HCT116 (cell line): ENCODE data around the gene SUGCT. TPM values are rescaled to one million over a fixed set of nuclear protein-coding genes. Genes with fewer than 3 reads are reported as not detected.

Source experiments
- ATAC-seq: fragments of 200-7000 bp; cut with Tn5 transposase; 2 replicates; pipeline ENCODE4 v1.9.1; 2020; ENCODE audit warnings: mild to moderate bottlenecking, moderate library complexity
- BruUV-seq: library from RNA; stranded (reverse); fragments of 400-500 nt; replicated peaks from 2 replicates; lab custom pipeline; 2021; lab: Mats Ljungman, UMichigan
- CTCF ChIA-PET: fragments of 300-600 bp; sonication (Branson Sonifier 250); formaldehyde crosslinking; loops from one replicate; lab custom pipeline; 2021; ENCODE audit warnings: antibody characterized with exemption; lab: Charles Lee
- POLR2A ChIA-PET: fragments of 300-600, 350-600 bp; sonication (Branson Sonifier 250); formaldehyde crosslinking; loops from one replicate; lab custom pipeline; 2021; ENCODE audit warnings: antibody characterized with exemption; lab: Charles Lee
- RAD21 ChIA-PET, 2 experiments: fragments of 300-600 bp; sonication (Branson Sonifier 250); formaldehyde crosslinking; loops; one replicate each; lab custom pipeline; 2023; ENCODE audit warnings: low total read pairs in 2 of 2; ENCODE audit not compliant: uncharacterized antibody in 2 of 2, unreplicated experiment in 2 of 2, low non-redundant PET in 1 of 2; lab: Charles Lee
- DNase-seq: peaks from one replicate; pipeline ENCODE4 v3.0.0-alpha.2; 2010; ENCODE audit warnings: low read depth, low spot score
- H2AFZ ChIP-seq: fragments of 200-600 bp; shearing (Covaris generic), sonication (generic); 2 replicates; pipeline ENCODE4 v1.6.1; 2017; ENCODE audit warnings: low read depth, mixed run types, mixed read lengths, antibody characterized with exemption, low read length; ENCODE audit not compliant: poor library complexity, severe bottlenecking
- H3K27ac ChIP-seq: 2 replicates; pipeline ENCODE4 v1.5.1; 2012; ENCODE audit warnings: low read depth, low read length
- H3K27me3 ChIP-seq: fragments of 200-600 bp; sonication (generic); 2 replicates; pipeline ENCODE4 v1.6.1; 2016; ENCODE audit warnings: mixed run types, low read length, mixed read lengths; ENCODE audit not compliant: insufficient read depth
- H3K36me3 ChIP-seq, 2 experiments: fragments of 200-500 bp in 1 of 2; fragments of 200-600 bp in 1 of 2; sonication (Bioruptor generic) in 1 of 2; sonication (generic) in 1 of 2; 2 replicates each; pipeline versions ENCODE4 v1.5.1 to v1.6.1; 2014 to 2016; ENCODE audit warnings: low read length in 2 of 2, inconsistent platforms in 1 of 2, mixed read lengths in 1 of 2, mixed run types in 1 of 2; ENCODE audit not compliant: insufficient read depth in 2 of 2, control insufficient read depth in 1 of 2
- H3K4me1 ChIP-seq, 2 experiments: fragments of 200-600 bp in 1 of 2; sonication (generic) in 1 of 2; 2 replicates each; pipeline versions ENCODE4 v1.5.1 to v1.6.1; 2012 to 2017; ENCODE audit warnings: low read length in 2 of 2, inconsistent platforms in 1 of 2, mild to moderate bottlenecking in 1 of 2, mixed read lengths in 1 of 2, mixed run types in 1 of 2, moderate library complexity in 1 of 2; ENCODE audit not compliant: insufficient read depth in 2 of 2, control insufficient read depth in 1 of 2
- H3K4me2 ChIP-seq: fragments of 200-600 bp; sonication (generic); 2 replicates; pipeline ENCODE4 v1.6.1; 2017; ENCODE audit warnings: mixed run types, low read length, mixed read lengths
- H3K4me3 ChIP-seq, 2 experiments: fragments of 200-600 bp in 1 of 2; sonication (generic) in 1 of 2; replicated peaks in 1 of 2; 2 replicates each; pipeline ENCODE4 v1.5.1; 2011 to 2016; ENCODE audit warnings: low read length in 2 of 2, control low read depth in 1 of 2, low read depth in 1 of 2, mild to moderate bottlenecking in 1 of 2, mixed read lengths in 1 of 2, mixed run types in 1 of 2
- H3K79me2 ChIP-seq: fragments of 200-600 bp; sonication (generic); 2 replicates; pipeline ENCODE4 v1.6.1; 2017; ENCODE audit warnings: mild to moderate bottlenecking, mixed run types, low read length, moderate library complexity, mixed read lengths; ENCODE audit not compliant: insufficient read depth
- H3K9ac ChIP-seq: fragments of 200-600 bp; sonication (generic); 2 replicates; pipeline ENCODE4 v1.6.1; 2016; ENCODE audit warnings: low read length, mixed read lengths
- H3K9me2 ChIP-seq: fragments of 200-600 bp; sonication (generic), shearing (Covaris generic); 2 replicates; pipeline ENCODE4 v1.6.1; 2017; ENCODE audit warnings: mixed run types, mild to moderate bottlenecking, moderate library complexity; ENCODE audit not compliant: insufficient read depth
- H3K9me3 ChIP-seq, 2 experiments: fragments of 200-500 bp in 1 of 2; fragments of 200-600 bp in 1 of 2; sonication (Bioruptor generic) in 1 of 2; sonication (generic) in 1 of 2; 2 replicates each; pipeline ENCODE4 v1.6.1; 2014 to 2017; ENCODE audit warnings: low read length in 2 of 2, mixed read lengths in 2 of 2, inconsistent platforms in 1 of 2, low read depth in 1 of 2, mild to moderate bottlenecking in 1 of 2, mixed run types in 1 of 2, moderate library complexity in 1 of 2; ENCODE audit not compliant: control insufficient read depth in 1 of 2, insufficient read depth in 1 of 2
- H4K20me1 ChIP-seq: fragments of 200-600 bp; sonication (generic), shearing (Covaris generic); 2 replicates; pipeline ENCODE4 v1.6.1; 2017; ENCODE audit warnings: mixed run types, mild to moderate bottlenecking, moderate library complexity; ENCODE audit not compliant: insufficient read depth
- CBX3 ChIP-seq: IDR thresholded peaks from 2 replicates; pipeline ENCODE4 v1.6.1; 2012; ENCODE audit warnings: low read depth
- CEBPB ChIP-seq: IDR thresholded peaks from 2 replicates; pipeline ENCODE4 v1.6.1; 2012; ENCODE audit warnings: low read depth
- FOSL1 ChIP-seq: IDR thresholded peaks from 2 replicates; pipeline ENCODE4 v1.6.1; 2012; ENCODE audit warnings: low read depth
- YY1 ChIP-seq: IDR thresholded peaks from 2 replicates; pipeline ENCODE4 v1.6.1; 2011; ENCODE audit warnings: low read length, low read depth, moderate library complexity, mild to moderate bottlenecking; ENCODE audit not compliant: insufficient replicate concordance; ENCODE audit errors: extremely low read depth
- intact Hi-C: fragments of 100-400 bp; cut with micrococcal nuclease; formaldehyde crosslinking; loops from 2 replicates; pipeline ENCODE4 v1.10.0; 2022
- total RNA-seq: library from RNA; stranded (reverse); gene quantifications from one replicate; pipeline ENCODE4 v1.2.1, GENCODE V29; 2021; ENCODE audit not compliant: unreplicated experiment
- TF ChIP-seq, protein P1 (sequence below): IDR thresholded peaks from 2 replicates; pipeline ENCODE4 v1.6.1; 2012

Gene SUGCT
- total RNA-seq, 1 experiment from 2014 or later, result 4.4 TPM

DNA sequence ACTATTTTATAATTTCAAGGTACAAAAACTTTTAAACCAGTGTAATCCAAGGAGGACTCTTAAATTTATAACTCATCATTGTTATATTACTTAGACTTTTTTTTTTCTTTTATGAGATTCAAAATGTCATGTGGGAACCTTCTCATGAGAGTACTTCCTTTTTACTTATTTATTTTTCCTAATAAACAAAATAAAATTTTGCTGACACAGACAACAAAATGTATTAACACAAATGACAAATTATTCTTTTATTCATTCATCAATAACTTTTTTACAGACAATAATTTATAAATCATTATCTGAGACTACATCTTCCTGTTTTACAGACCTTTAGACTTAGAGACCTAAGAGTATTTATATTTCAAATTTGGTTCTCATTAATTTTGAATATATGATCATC is 706.2 kb downstream of the SUGCT start:
- no peak overlapping the region for H3K4me3 ChIP-seq
- ChIA-PET CTCF (no interaction called here), POLR2A (no interaction called here), RAD21 (no interaction called here)
- no peaks in the 10 kb centered on the region for H3K79me2 ChIP-seq
- no peaks in the 10 kb centered on the region for H3K36me3 ChIP-seq
- no peak overlapping the region for H3K27ac ChIP-seq
- H3K9me2 ChIP-seq, result no peaks in the 10 kb centered on the region
- H3K4me2 ChIP-seq, result no peak overlapping the region
- no TSS peak for BruUV-seq
- H3K27me3 ChIP-seq, result no peaks in the 10 kb centered on the region
- intact Hi-C loops, result no loop called here
- DNase-seq (no peak), ATAC-seq (no peak)
- no peaks in the 10 kb centered on the region for H3K4me1 ChIP-seq
- 0 out of 4 replicates have a peak, but pooled peaks cover 0 to 4% of the 10 kb centered on the region in 2 experiments for H3K9me3 ChIP-seq
- no peak overlapping the region for H3K9ac ChIP-seq
- TF ChIP-seq CBX3 (no peak), YY1 (no peak), CEBPB (no peak)
- TF ChIP-seq, protein P1, sequence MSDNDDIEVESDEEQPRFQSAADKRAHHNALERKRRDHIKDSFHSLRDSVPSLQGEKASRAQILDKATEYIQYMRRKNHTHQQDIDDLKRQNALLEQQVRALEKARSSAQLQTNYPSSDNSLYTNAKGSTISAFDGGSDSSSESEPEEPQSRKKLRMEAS, result no peak
- H4K20me1 ChIP-seq, result no peaks in the 10 kb centered on the region
- no peak overlapping the region for H2AFZ ChIP-seq

DNA sequence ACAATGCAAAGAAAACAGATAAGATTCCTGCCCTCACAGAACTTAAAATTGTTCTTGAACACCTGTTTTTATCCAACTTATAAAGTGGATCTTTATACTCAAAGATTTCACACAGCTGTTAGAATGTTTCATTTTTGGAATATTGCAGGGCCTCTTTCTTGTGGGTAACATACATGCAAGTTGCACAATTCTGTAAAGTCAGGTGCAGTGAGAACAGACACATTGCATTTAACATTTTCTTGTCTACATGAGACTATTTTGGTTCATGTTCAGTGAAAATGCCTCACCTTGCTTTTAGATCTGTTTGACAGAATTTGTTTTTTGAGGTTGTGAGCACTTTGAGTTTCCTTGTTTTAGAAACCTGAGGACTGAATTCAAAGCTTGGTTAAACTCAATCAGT is 707.8 kb downstream of the SUGCT start:
- H3K9me3 ChIP-seq, result 0 out of 4 replicates have a peak, but pooled peaks cover 0 to 4% of the 10 kb centered on the region in 2 experiments
- no peaks in the 10 kb centered on the region for H3K9me2 ChIP-seq
- DNase-seq (no peak), ATAC-seq (no peak)
- H3K4me2 ChIP-seq, result no peak overlapping the region
- no peak overlapping the region for H3K9ac ChIP-seq
- ChIA-PET POLR2A (no interaction called here), RAD21 (no interaction called here), CTCF (no interaction called here)
- BruUV-seq, result no TSS peak
- no peaks in the 10 kb centered on the region for H4K20me1 ChIP-seq
- no peak overlapping the region for H2AFZ ChIP-seq
- intact Hi-C loops, result no loop called here
- H3K4me1 ChIP-seq, result no peaks in the 10 kb centered on the region
- H3K4me3 ChIP-seq, result no peak overlapping the region
- H3K27ac ChIP-seq, result no peak overlapping the region
- no peaks in the 10 kb centered on the region for H3K36me3 ChIP-seq
- TF ChIP-seq FOSL1, result no peak
- H3K27me3 ChIP-seq, result no peaks in the 10 kb centered on the region
- no peaks in the 10 kb centered on the region for H3K79me2 ChIP-seq
